Neural cell (in vitro differentiated cells): ENCODE results near the gene GPRIN3. TPM values are rescaled to one million over a fixed set of nuclear protein-coding genes. Genes with fewer than 3 reads are reported as not detected.
"Not testable (repeated sequence)": the region's sequence is repeated elsewhere in the genome, so short reads cannot be mapped to it uniquely, and the experiment has no call there.

ENCODE experiments used
- H2AFZ ChIP-seq: fragments of 200-600, 300-800 bp; sonication (generic), shearing (Covaris generic); 2 replicates; pipeline ENCODE4 v1.6.0; 2014; ENCODE audit warnings: low read depth, mild to moderate bottlenecking, antibody characterized with exemption, low read length, moderate library complexity
- H3F3A ChIP-seq: fragments of 200-600 bp; shearing (Covaris generic); 2 replicates; pipeline ENCODE4 v1.6.1; 2016; ENCODE audit warnings: mild to moderate bottlenecking, moderate library complexity, mixed read lengths, antibody characterized with exemption, low read length; ENCODE audit not compliant: insufficient read depth, poor library complexity, severe bottlenecking
- H3K27ac ChIP-seq: fragments of 200-600, 300-800 bp; sonication (generic), shearing (Covaris generic); 2 replicates; pipeline ENCODE4 v1.5.1; 2014; ENCODE audit warnings: mild to moderate bottlenecking, low read length, moderate library complexity
- H3K27me3 ChIP-seq: fragments of 300-800, 200-600 bp; sonication (generic), shearing (Covaris generic); 2 replicates; pipeline ENCODE4 v1.6.0; 2014; ENCODE audit warnings: mild to moderate bottlenecking, low read depth, low read length, moderate library complexity; ENCODE audit not compliant: insufficient read depth
- H3K36me3 ChIP-seq: fragments of 300-800, 200-600 bp; sonication (generic), shearing (Covaris generic); 2 replicates; pipeline ENCODE4 v1.5.1; 2014; ENCODE audit warnings: mild to moderate bottlenecking, antibody characterized with exemption, low read length, moderate library complexity; ENCODE audit not compliant: insufficient read depth
- H3K4me2 ChIP-seq: fragments of 300-800, 200-600 bp; sonication (generic), shearing (Covaris generic); 2 replicates; pipeline ENCODE4 v1.6.0; 2014; ENCODE audit warnings: mild to moderate bottlenecking, low read length
- H3K4me3 ChIP-seq: fragments of 300-800, 200-600 bp; sonication (generic), shearing (Covaris generic); 2 replicates; pipeline ENCODE4 v1.5.1; 2014; ENCODE audit warnings: mild to moderate bottlenecking, low read length, moderate library complexity
- H3K79me2 ChIP-seq: fragments of 200-600 bp; shearing (Covaris generic); replicated peaks from 2 replicates; pipeline ENCODE4 v1.6.0; 2014; ENCODE audit warnings: mild to moderate bottlenecking, low read length, moderate library complexity; ENCODE audit not compliant: insufficient read depth
- H3K9ac ChIP-seq: fragments of 300-800, 200-600 bp; sonication (generic), shearing (Covaris generic); 2 replicates; pipeline ENCODE4 v1.6.1; 2016; ENCODE audit warnings: mild to moderate bottlenecking, low read length, mixed read lengths
- H3K9me2 ChIP-seq: fragments of 200-600 bp; shearing (Covaris generic); 2 replicates; pipeline ENCODE4 v1.6.1; 2016; ENCODE audit warnings: mild to moderate bottlenecking, low read length, mixed read lengths; ENCODE audit not compliant: insufficient read depth
- H3K9me3 ChIP-seq: fragments of 200-600, 300-800 bp; sonication (generic), shearing (Covaris generic); 2 replicates; pipeline ENCODE4 v1.6.1; 2016; ENCODE audit warnings: mild to moderate bottlenecking, mixed run types, low read length, moderate library complexity, mixed read lengths
- H4K20me1 ChIP-seq: fragments of 200-600 bp; shearing (Covaris generic); 2 replicates; pipeline ENCODE4 v1.6.1; 2016; ENCODE audit warnings: mild to moderate bottlenecking, mixed run types; ENCODE audit not compliant: insufficient read depth
- CTCF ChIP-seq: fragments of 450-650 bp; IDR thresholded peaks from 2 replicates; pipeline ENCODE4 v1.5.1; 2014; ENCODE audit warnings: antibody characterized with exemption, mild to moderate bottlenecking, moderate library complexity; ENCODE audit not compliant: poor library complexity, severe bottlenecking
- EP300 ChIP-seq: fragments of 450-650 bp; conservative IDR thresholded peaks from 2 replicates; pipeline ENCODE4 v1.6.1; 2014; ENCODE audit warnings: antibody characterized with exemption, mild to moderate bottlenecking, moderate library complexity; ENCODE audit not compliant: poor library complexity, severe bottlenecking
- EZH2 ChIP-seq: fragments of 200-600, 300-800 bp; shearing (Covaris generic), sonication (generic); IDR thresholded peaks from 2 replicates; pipeline ENCODE4 v1.6.1; 2014; ENCODE audit warnings: antibody characterized with exemption, low read length, borderline replicate concordance, mild to moderate bottlenecking; ENCODE audit not compliant: insufficient read depth, poor library complexity, severe bottlenecking
- MXI1 ChIP-seq: fragments of 450-650 bp; conservative IDR thresholded peaks from 2 replicates; pipeline ENCODE4 v1.6.1; 2014; ENCODE audit warnings: antibody characterized with exemption, mild to moderate bottlenecking; ENCODE audit not compliant: poor library complexity, severe bottlenecking
- POLR2AphosphoS5 ChIP-seq: IDR thresholded peaks from 2 replicates; pipeline ENCODE4 v1.6.1; 2012
- RAD21 ChIP-seq: fragments of 450-650 bp; conservative IDR thresholded peaks from 2 replicates; pipeline ENCODE4 v1.6.1; 2014; ENCODE audit warnings: antibody characterized with exemption, mild to moderate bottlenecking, moderate library complexity
- SMC3 ChIP-seq: fragments of 450-650 bp; conservative IDR thresholded peaks from 2 replicates; pipeline ENCODE4 v1.6.1; 2014; ENCODE audit warnings: antibody characterized with exemption, mild to moderate bottlenecking, moderate library complexity; ENCODE audit not compliant: poor library complexity
- TAF1 ChIP-seq: IDR thresholded peaks from 2 replicates; pipeline ENCODE4 v1.6.1; 2012; ENCODE audit warnings: low read depth
- polyA plus RNA-seq: library from polyadenylated mRNA; depleted of rRNA; stranded (reverse); fragments of >200 nt; gene quantifications from 2 replicates; pipeline ENCODE4 v1.2.3, GENCODE V29; 2014
- TF ChIP-seq, protein P1 (sequence below): IDR thresholded peaks from 2 replicates; pipeline ENCODE4 v1.6.1; 2012; ENCODE audit warnings: borderline replicate concordance

The GPRIN3 gene
- polyA plus RNA-seq, 1 donor from 2014 or later: 7.0 TPM

GRCh38 chr4:89254847-89255246, 52.8 kb downstream of the GPRIN3 start:
- no peak overlapping the region for H2AFZ ChIP-seq

DNA sequence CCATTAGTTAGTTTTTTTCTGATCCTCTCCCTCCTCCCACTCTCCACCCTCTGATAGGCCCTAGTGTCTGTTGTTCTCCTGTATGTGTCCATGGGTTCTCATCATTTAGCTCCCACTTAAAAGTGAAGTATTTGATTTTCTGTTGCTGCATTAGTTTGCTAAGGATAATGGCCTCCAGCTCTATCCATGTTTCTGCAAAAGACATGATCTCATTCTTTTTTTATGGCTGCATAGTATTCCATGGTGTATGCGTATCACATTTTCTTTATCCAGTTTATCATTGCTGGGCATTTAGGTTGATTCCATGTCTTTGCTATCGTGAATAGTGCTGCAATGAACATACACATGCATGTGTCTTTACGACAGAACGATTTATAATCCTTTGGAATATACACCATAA, 53.3 kb downstream of the GPRIN3 start:
- not testable (repeated sequence) for H3K9ac ChIP-seq, H3K27ac ChIP-seq, H3K27me3 ChIP-seq, H3K79me2 ChIP-seq, H3K9me2 ChIP-seq, H3K36me3 ChIP-seq, H3K4me3 ChIP-seq, H3K4me2 ChIP-seq, H3F3A ChIP-seq, H3K9me3 ChIP-seq, H4K20me1 ChIP-seq, H2AFZ ChIP-seq

More at GRCh38 chr4:89254847-89255246, 52.8 kb downstream of the GPRIN3 start:
- no peak overlapping the region for H3K4me2 ChIP-seq
- H3K79me2 ChIP-seq: no peaks in the 10 kb centered on the region
- H3K9ac ChIP-seq: no peak overlapping the region
- no peaks in the 10 kb centered on the region for H3K9me2 ChIP-seq
- H3K9me3 ChIP-seq: no peaks in the 10 kb centered on the region
- no peak overlapping the region for H3K27ac ChIP-seq
- H3F3A ChIP-seq: no peaks in the 10 kb centered on the region
- no peaks in the 10 kb centered on the region for H4K20me1 ChIP-seq
- TF ChIP-seq EZH2 (no peak), POLR2AphosphoS5 (no peak), CTCF (no peak), RAD21 (no peak), TAF1 (no peak), MXI1 (no peak), SMC3 (no peak), EP300 (no peak)
- TF ChIP-seq, protein P1, sequence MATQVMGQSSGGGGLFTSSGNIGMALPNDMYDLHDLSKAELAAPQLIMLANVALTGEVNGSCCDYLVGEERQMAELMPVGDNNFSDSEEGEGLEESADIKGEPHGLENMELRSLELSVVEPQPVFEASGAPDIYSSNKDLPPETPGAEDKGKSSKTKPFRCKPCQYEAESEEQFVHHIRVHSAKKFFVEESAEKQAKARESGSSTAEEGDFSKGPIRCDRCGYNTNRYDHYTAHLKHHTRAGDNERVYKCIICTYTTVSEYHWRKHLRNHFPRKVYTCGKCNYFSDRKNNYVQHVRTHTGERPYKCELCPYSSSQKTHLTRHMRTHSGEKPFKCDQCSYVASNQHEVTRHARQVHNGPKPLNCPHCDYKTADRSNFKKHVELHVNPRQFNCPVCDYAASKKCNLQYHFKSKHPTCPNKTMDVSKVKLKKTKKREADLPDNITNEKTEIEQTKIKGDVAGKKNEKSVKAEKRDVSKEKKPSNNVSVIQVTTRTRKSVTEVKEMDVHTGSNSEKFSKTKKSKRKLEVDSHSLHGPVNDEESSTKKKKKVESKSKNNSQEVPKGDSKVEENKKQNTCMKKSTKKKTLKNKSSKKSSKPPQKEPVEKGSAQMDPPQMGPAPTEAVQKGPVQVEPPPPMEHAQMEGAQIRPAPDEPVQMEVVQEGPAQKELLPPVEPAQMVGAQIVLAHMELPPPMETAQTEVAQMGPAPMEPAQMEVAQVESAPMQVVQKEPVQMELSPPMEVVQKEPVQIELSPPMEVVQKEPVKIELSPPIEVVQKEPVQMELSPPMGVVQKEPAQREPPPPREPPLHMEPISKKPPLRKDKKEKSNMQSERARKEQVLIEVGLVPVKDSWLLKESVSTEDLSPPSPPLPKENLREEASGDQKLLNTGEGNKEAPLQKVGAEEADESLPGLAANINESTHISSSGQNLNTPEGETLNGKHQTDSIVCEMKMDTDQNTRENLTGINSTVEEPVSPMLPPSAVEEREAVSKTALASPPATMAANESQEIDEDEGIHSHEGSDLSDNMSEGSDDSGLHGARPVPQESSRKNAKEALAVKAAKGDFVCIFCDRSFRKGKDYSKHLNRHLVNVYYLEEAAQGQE: no peak
- no peaks in the 10 kb centered on the region for H3K27me3 ChIP-seq
- no peaks in the 10 kb centered on the region for H3K36me3 ChIP-seq
- no peak overlapping the region for H3K4me3 ChIP-seq

- H3K9me2 ChIP-seq: no peaks in the 10 kb centered on the region
- no peaks in the 10 kb centered on the region for H3F3A ChIP-seq
- TF ChIP-seq POLR2AphosphoS5 (no peak), RAD21 (no peak), SMC3 (no peak), EP300 (no peak), MXI1 (no peak), TAF1 (no peak), CTCF (no peak), EZH2 (no peak)
- TF ChIP-seq, protein P1: no peak
- no peak overlapping the region for H3K9ac ChIP-seq
- H2AFZ ChIP-seq: no peak overlapping the region
- peaks cover 4% of the 10 kb centered on the region for H3K36me3 ChIP-seq
- no peaks in the 10 kb centered on the region for H3K9me3 ChIP-seq
- H3K79me2 ChIP-seq: no peaks in the 10 kb centered on the region
- no peaks in the 10 kb centered on the region for H3K27me3 ChIP-seq
- no peak overlapping the region for H3K4me3 ChIP-seq
- no peaks in the 10 kb centered on the region for H4K20me1 ChIP-seq
- H3K4me2 ChIP-seq: no peak overlapping the region
- no peak overlapping the region for H3K27ac ChIP-seq
These were observed 53.7 kb downstream of the GPRIN3 start for GRCh38 chr4:89253935-89254334.
